SK-N-SH (cell line): Measurements from ENCODE around the gene C14orf93. TPM values are rescaled to one million over a fixed set of nuclear protein-coding genes. Genes with fewer than 3 reads are reported as not detected.

Experiments
- CTCF ChIA-PET: fragments of 300-600, 350-600 bp; formaldehyde crosslinking; extraction: SDS; loops from one replicate; lab custom pipeline; 2021; lab: Yijun Ruan, JAX
- POLR2A ChIA-PET: fragments of 350-600 bp; sonication (Branson Sonifier 250); formaldehyde crosslinking; extraction: SDS; loops from one replicate; lab custom pipeline; 2020; ENCODE audit warnings: antibody characterized with exemption, inconsistent platforms; lab: Yijun Ruan, JAX
- DNase-seq: peaks from one replicate; pipeline ENCODE4 v3.0.0; 2012
- H2AFZ ChIP-seq: fragments of 200-600 bp; sonication (generic); 2 replicates; pipeline ENCODE4 v1.8.1; 2016; ENCODE audit warnings: antibody characterized with exemption, mild to moderate bottlenecking, low read depth
- H3F3A ChIP-seq: fragments of 200-600 bp; sonication (generic); replicated peaks from 2 replicates; pipeline ENCODE3; 2016; ENCODE audit warnings: antibody characterized with exemption, mild to moderate bottlenecking; ENCODE audit not compliant: insufficient read depth
- H3K27ac ChIP-seq, 2 experiments: fragments of 200-500 bp in 1 of 2; fragments of 200-600 bp in 1 of 2; sonication (Bioruptor generic) in 1 of 2; sonication (generic), shearing (Covaris generic) in 1 of 2; 2 replicates each; pipeline versions ENCODE4 v1.5.1 to v1.6.1; 2014 to 2016; ENCODE audit warnings: low read depth in 2 of 2, inconsistent platforms in 1 of 2, low read length in 1 of 2, mild to moderate bottlenecking in 1 of 2, mixed read lengths in 1 of 2
- H3K27me3 ChIP-seq: fragments of 200-600 bp; sonication (generic), shearing (Covaris generic); 2 replicates; pipeline ENCODE4 v1.6.1; 2016; ENCODE audit warnings: mixed run types; ENCODE audit not compliant: insufficient read depth
- H3K36me3 ChIP-seq, 2 experiments: fragments of 200-500 bp in 1 of 2; fragments of 200-600 bp in 1 of 2; sonication (Bioruptor generic) in 1 of 2; sonication (generic) in 1 of 2; replicated peaks in 1 of 2; 2 replicates each; pipeline versions ENCODE3 to v1.5.1; 2014 to 2016; ENCODE audit warnings: low read length in 1 of 2, mild to moderate bottlenecking in 1 of 2; ENCODE audit not compliant: insufficient read depth in 2 of 2, control insufficient read depth in 1 of 2
- H3K4me1 ChIP-seq, 2 experiments: fragments of 200-500 bp in 1 of 2; fragments of 200-600 bp in 1 of 2; sonication (Bioruptor generic) in 1 of 2; sonication (generic), shearing (Covaris generic) in 1 of 2; 2 replicates each; pipeline versions ENCODE4 v1.5.1 to v1.6.1; 2014 to 2016; ENCODE audit warnings: low read depth in 1 of 2, low read length in 1 of 2, mixed run types in 1 of 2; ENCODE audit not compliant: insufficient read depth in 2 of 2, control insufficient read depth in 1 of 2
- H3K4me2 ChIP-seq: fragments of 200-600 bp; sonication (generic), shearing (Covaris generic); 2 replicates; pipeline ENCODE4 v1.6.1; 2017; ENCODE audit warnings: mixed run types
- H3K4me3 ChIP-seq, 2 experiments: fragments of 200-500 bp in 1 of 2; fragments of 200-600 bp in 1 of 2; sonication (Bioruptor generic) in 1 of 2; sonication (generic), shearing (Covaris generic) in 1 of 2; 2 replicates each; pipeline versions ENCODE4 v1.5.1 to v1.8.1; 2014 to 2016; ENCODE audit warnings: low read depth in 2 of 2, inconsistent platforms in 1 of 2, low read length in 1 of 2, mild to moderate bottlenecking in 1 of 2, mixed read lengths in 1 of 2, moderate library complexity in 1 of 2
- H3K79me2 ChIP-seq: fragments of 200-600 bp; sonication (generic); 2 replicates; pipeline ENCODE4 v1.8.1; 2017; ENCODE audit warnings: mild to moderate bottlenecking; ENCODE audit not compliant: insufficient read depth
- H3K9ac ChIP-seq: fragments of 200-600 bp; sonication (generic); 2 replicates; pipeline ENCODE4 v1.6.1; 2017; ENCODE audit warnings: mixed run types
- H3K9me2 ChIP-seq: fragments of 200-600 bp; sonication (generic); 2 replicates; pipeline ENCODE4 v1.6.1; 2017; ENCODE audit warnings: mixed run types
- H3K9me3 ChIP-seq: fragments of 200-600 bp; sonication (generic); 2 replicates; pipeline ENCODE4 v1.6.1; 2017; ENCODE audit warnings: mixed run types, mild to moderate bottlenecking, moderate library complexity
- H4K20me1 ChIP-seq: fragments of 200-600 bp; sonication (generic); 2 replicates; pipeline ENCODE4 v1.6.1; 2017; ENCODE audit warnings: mild to moderate bottlenecking, mixed run types; ENCODE audit not compliant: insufficient read depth
- CTCF ChIP-seq: fragments of 200-600 bp; sonication (generic); IDR thresholded peaks from 2 replicates; pipeline ENCODE4 v1.6.1; 2017; ENCODE audit warnings: antibody characterized with exemption, mild to moderate bottlenecking, moderate library complexity
- EP300 ChIP-seq, 2 experiments: IDR thresholded peaks; 2 replicates each; pipeline versions ENCODE4 v1.4.0 to v1.6.1; 2012; ENCODE audit warnings: borderline replicate concordance in 1 of 2, low read depth in 1 of 2, low read length in 1 of 2
- FOSL2 ChIP-seq: IDR thresholded peaks from 2 replicates; pipeline ENCODE4 v1.4.0; 2012; ENCODE audit warnings: low read depth, mild to moderate bottlenecking, moderate library complexity, borderline replicate concordance
- FOXJ3 ChIP-seq: sonication (generic); formaldehyde crosslinking; IDR thresholded peaks from 2 replicates; pipeline ENCODE4 v1.5.1; 2020; ENCODE audit warnings: mild to moderate bottlenecking, missing genetic modification reagents
- FOXM1 ChIP-seq: IDR thresholded peaks from 2 replicates; pipeline ENCODE4 v1.4.0; 2012; ENCODE audit warnings: low read depth, mild to moderate bottlenecking
- GABPA ChIP-seq: IDR thresholded peaks from 2 replicates; pipeline ENCODE4 v1.4.0; 2012; ENCODE audit warnings: low read depth, mild to moderate bottlenecking
- MEF2A ChIP-seq: IDR thresholded peaks from 2 replicates; pipeline ENCODE4 v1.4.0; 2012; ENCODE audit warnings: low read depth, borderline replicate concordance
- MXI1 ChIP-seq: IDR thresholded peaks from 2 replicates; pipeline ENCODE4 v1.6.1; 2012; ENCODE audit warnings: mild to moderate bottlenecking, low read depth, low read length, improper control_type of control experiment
- NRF1 ChIP-seq: IDR thresholded peaks from 2 replicates; pipeline ENCODE4 v1.6.1; 2012; ENCODE audit warnings: low read depth, mild to moderate bottlenecking, low read length
- RAD21 ChIP-seq: IDR thresholded peaks from 2 replicates; pipeline ENCODE4 v1.6.1; 2012; ENCODE audit warnings: mild to moderate bottlenecking, low read length
- RCOR1 ChIP-seq: fragments of 150-350 bp; IDR thresholded peaks from 2 replicates; pipeline ENCODE4 v1.6.1; 2017; ENCODE audit warnings: antibody characterized with exemption, low read length
- RFX5 ChIP-seq: IDR thresholded peaks from 2 replicates; pipeline ENCODE4 v1.6.1; 2012; ENCODE audit warnings: mild to moderate bottlenecking, improper control_type of control experiment, low read length
- SIN3A ChIP-seq: IDR thresholded peaks from 2 replicates; pipeline ENCODE4 v1.6.1; 2012; ENCODE audit warnings: low read depth, mild to moderate bottlenecking, low read length, moderate library complexity, borderline replicate concordance
- TCF12 ChIP-seq: IDR thresholded peaks from 2 replicates; pipeline ENCODE4 v1.4.0; 2012
- YY1 ChIP-seq: IDR thresholded peaks from 2 replicates; pipeline ENCODE4 v1.4.0; 2012; ENCODE audit warnings: low read depth, mild to moderate bottlenecking
- WGBS: methylation state at CpG from one replicate; pipeline ENCODE4 v1.1.6; 2017; ENCODE audit warnings: low lambda C conversion rate; 5-methylcytosine and 5-hydroxymethylcytosine counted together
- polyA plus RNA-seq, 3 experiments: library from polyadenylated mRNA; depleted of rRNA; stranded (reverse); fragments of >200 nt; gene quantifications; 2 replicates each; pipeline ENCODE4 v1.2.3, GENCODE V29; 2012
- TF ChIP-seq, protein P1 (sequence below): IDR thresholded peaks from 2 replicates; pipeline ENCODE4; 2012

The C14orf93 gene
- polyA plus RNA-seq, 1 of the 3 experiments (the other 2 are of a cell fraction) = 9.1 TPM

DNA sequence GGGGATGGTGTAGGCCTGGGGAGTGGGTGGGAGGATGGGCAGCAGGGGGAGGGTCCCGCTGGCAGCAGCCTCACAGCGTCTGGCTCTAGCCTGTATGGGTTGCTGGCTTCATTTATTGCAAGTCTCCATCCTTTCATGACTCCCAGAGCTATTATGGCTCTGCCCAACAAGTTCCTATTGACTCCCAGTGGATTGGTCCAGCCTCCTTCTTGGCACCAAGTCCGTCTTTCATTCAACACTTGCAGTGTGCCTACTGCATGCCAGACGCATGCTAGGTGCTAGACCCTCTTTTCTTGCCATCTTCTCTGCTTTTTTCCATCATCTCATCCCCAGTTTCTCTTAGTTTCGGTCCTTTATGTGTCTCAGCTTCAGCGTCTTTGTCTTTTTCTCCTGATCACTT lies 33.2 kb upstream of the C14orf93 start (continued):
- TF ChIP-seq, protein P1, sequence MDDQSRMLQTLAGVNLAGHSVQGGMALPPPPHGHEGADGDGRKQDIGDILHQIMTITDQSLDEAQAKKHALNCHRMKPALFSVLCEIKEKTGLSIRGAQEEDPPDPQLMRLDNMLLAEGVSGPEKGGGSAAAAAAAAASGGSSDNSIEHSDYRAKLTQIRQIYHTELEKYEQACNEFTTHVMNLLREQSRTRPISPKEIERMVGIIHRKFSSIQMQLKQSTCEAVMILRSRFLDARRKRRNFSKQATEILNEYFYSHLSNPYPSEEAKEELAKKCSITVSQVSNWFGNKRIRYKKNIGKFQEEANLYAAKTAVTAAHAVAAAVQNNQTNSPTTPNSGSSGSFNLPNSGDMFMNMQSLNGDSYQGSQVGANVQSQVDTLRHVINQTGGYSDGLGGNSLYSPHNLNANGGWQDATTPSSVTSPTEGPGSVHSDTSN = no peak
- TF ChIP-seq FOSL2 = no peak
- no peak for TF ChIP-seq SIN3A
- TF ChIP-seq RFX5 = no peak
- no peak for TF ChIP-seq MEF2A
- no peak for TF ChIP-seq EP300 (IDR thresholded peaks at IDR 0.05; ENCODE audit: borderline replicate concordance in 1 of 2, low read depth in 1 of 2, low read length in 1 of 2)
- no peak for TF ChIP-seq CTCF
- no peak for TF ChIP-seq MXI1
- no peak for TF ChIP-seq FOXM1

GRCh38 chr14:23042162-23042965 lies 32.4 kb upstream of the C14orf93 start, which contains the start of gene PSMB11:
PSMB11 (plus strand) TSS chr14:23042212; CDS start chr14:23042226, 14 bp downstream.
- Histone ChIP-seq H3K9me3 (no peaks in the 10 kb centered on the region), H2AFZ (no peak within 1 kb of the TSS; the same call in 1 of the 2 replicates), H3K36me3 (no peaks in the 10 kb centered on the region), H4K20me1 (no peaks in the 10 kb centered on the region), H3F3A (peaks cover 9% of the 10 kb centered on the region)
- CTCF ChIA-PET = interaction anchor here (0.6 to 33.1 kb wide), 7 partner anchors 9 to 74 kb away, joined by 3 to 1566 read pairs (median 4); partner anchors contain the start of genes AJUBA and CDH24
- 96% methylated on average over 24 of the region's 36 CpGs for WGBS
- no peak for TF ChIP-seq EP300 (IDR thresholded peaks at IDR 0.05; ENCODE audit: borderline replicate concordance in 1 of 2, low read depth in 1 of 2, low read length in 1 of 2)
- no peak for TF ChIP-seq NRF1
- no peak for TF ChIP-seq GABPA
- no peak for TF ChIP-seq RCOR1
- no peak for TF ChIP-seq RFX5
- no peak for TF ChIP-seq MEF2A
- no peak for TF ChIP-seq YY1
- no peak for TF ChIP-seq RAD21
- TF ChIP-seq TCF12 = no peak
- no peak for TF ChIP-seq FOXJ3 (CRISPR knock-in tag)
- TF ChIP-seq, all 33 proteins: peak for 0
- Histone ChIP-seq H3K9ac (no peak within 1 kb of the TSS), H3K4me1 (peaks cover 0 to 11% of the 10 kb centered on the region in 2 experiments; a peak in 1 of 4 replicates), H3K4me2 (no peak within 1 kb of the TSS), H3K9me2 (no peaks in the 10 kb centered on the region), H3K79me2 (no peaks in the 10 kb centered on the region), H3K27me3 (no peaks in the 10 kb centered on the region), H3K4me3 (no peak within 1 kb of the TSS), H3K27ac (0 out of 4 replicates have a peak within 1 kb of the TSS, but pooled peaks of 1 of the 2 experiments have one; percentile 14)
- DNase-seq = no peak
- POLR2A ChIA-PET = no interaction called here
